HG03442 (cell line): ENCODE measurements around the gene KRTAP1-4.
"Not testable (repeated sequence)": the region's sequence is repeated elsewhere in the genome, so short reads cannot be mapped to it uniquely, and the experiment has no call there.

Experiments
- ATAC-seq: cut with Tn5 transposase; IDR thresholded peaks from one replicate; pipeline ENCODE4 v1.9.1; 2021; ENCODE audit warnings: mild to moderate bottlenecking, moderate library complexity; ENCODE audit not compliant: unreplicated experiment

KRTAP1-4 gene

DNA sequence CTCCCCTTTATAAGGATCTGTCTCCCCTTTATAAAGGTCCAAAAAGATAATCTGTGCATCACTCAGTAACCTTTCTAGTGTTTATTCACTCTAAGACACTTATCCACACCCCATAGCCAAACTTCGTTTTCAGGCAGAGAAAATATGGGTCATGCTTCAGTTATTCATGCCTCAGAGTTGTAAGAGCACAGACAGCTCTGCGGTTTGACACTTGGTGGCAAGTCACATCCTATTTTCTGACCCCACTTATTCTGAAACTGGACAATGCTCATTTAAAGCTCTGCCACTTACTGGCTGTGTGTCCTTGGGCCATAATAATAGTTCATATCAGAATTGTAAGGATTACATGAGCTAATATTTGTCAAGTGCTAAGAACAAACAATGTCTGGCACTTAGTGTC lies 19.1 kb upstream of the KRTAP1-4 start:
- no peak for ATAC-seq

DNA sequence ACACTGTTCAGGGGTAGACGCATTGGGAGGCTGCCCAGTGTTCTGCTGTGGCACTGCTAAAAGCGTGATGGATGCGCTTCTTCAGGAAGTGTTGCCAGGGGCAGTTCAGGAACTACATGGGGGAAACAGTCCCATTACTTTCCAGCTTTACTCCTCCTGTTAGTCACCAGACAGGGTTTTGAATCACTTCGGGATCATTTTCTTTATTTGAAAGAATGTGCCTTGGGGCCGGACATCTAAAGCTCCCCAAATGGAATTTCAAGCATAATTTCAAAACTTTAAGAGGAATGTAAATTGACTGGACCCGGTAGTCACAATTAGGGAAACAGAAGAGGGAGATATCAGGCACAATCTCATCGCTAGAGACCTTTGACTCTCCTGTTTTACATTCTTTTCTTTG lies 18.4 kb upstream of the KRTAP1-4 start:
- ATAC-seq, result no peak

DNA sequence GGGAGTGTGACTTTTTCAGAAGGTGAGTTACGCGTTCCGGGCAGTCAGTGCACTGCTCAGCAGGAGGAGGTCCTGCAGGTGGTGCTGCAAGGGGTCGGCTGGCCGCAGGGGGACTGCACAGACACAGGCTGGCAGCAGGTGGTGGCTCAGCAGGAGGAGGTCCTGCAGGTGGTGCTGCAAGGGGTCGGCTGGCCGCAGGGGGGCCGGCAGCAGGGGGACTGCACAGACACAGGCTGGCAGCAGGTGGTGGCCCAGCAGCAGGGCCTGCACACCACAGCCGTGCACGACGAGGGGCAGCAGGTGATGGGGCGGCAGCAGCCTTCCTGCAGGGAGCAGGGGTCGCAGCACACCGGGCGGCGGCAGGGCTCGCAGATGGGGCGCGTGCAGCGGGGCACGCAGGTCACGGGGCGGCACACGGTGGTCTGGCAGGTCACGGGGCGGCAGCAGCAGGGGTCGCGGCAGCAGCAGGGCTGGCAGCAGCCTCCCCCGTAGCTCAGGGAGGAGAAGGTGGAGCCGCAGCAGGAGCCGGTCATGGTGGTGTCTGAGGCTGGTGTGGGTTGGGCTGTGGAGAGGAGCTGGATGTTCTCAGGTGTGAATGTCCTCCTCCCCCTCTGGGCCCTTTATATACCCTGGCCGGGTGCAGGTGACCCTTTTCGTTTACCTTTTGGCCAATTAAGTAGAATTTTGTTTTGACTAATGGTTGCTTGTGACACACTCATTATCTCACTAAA lies 16.9 kb upstream of the KRTAP1-4 start, which contains the start of gene KRTAP2-1:
Gene KRTAP2-1, minus strand, starts transcription at position 582 of the 731 bp plus-strand sequence. Its CDS starts 49 bp downstream, at position 533.
- ATAC-seq, result not testable (repeated sequence)

DNA sequence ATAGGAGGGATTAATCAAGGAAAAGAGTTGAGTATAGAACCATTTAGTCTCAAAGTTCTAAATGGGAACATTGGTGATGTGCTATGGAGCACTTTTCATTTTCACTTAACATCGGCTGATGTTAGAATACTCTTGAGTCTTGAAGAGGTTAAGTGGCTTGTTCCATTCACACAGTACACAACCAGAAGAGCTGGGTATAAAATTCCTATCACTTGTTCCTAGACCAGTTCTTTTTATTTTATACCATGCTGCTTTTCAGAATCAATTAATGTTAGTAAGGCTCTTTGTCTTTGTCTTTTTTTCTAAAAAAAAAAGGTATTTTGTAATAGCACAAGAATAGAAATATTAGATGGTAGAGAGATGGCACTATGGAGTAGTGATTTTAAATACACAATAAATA lies 13.0 kb upstream of the KRTAP1-4 start:
- ATAC-seq, result no peak

DNA sequence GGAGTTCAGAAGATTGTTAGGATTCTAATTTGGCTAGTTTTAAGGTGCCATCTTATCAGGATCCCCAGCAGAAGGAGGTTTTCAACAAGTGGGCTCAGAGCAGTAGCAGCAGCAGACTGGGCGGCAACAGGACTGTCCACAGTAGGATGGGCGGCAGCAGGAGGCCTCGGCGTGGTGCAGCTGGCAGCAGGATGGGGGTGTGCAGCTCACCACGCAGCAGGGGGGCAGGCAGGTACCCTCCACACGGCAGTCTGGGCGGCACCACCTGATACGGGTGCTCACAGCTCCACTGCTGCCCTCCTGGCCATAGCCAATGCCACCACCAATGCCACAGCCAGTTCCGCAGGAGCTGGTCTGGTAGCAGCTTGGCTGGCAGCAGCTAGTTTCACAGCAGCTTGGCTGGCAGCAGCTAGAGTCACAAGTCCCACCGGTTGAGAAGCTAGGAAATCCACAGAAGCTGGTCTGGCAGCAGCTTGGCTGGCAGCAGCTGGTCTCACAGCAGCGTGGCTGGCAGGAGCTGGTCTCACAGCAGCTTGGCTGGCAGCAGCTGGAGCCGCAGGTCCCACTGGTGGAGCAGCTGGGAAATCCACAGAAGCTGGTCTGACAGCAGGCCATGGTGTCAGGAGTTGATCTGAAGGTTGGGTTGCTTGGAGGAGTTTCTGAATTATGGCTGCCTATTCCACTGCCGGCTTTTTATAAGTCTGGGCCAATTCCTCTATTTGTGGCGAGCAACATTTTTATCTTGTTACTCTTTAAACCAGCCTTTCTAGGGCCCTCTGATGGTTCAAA lies 11.0 kb upstream of the KRTAP1-4 start, which contains the start of gene KRTAP1-1:
Gene KRTAP1-1, minus strand, starts transcription at position 668 of the 789 bp plus-strand sequence. Its CDS starts 53 bp downstream, at position 615.
- not testable (repeated sequence) for ATAC-seq

DNA sequence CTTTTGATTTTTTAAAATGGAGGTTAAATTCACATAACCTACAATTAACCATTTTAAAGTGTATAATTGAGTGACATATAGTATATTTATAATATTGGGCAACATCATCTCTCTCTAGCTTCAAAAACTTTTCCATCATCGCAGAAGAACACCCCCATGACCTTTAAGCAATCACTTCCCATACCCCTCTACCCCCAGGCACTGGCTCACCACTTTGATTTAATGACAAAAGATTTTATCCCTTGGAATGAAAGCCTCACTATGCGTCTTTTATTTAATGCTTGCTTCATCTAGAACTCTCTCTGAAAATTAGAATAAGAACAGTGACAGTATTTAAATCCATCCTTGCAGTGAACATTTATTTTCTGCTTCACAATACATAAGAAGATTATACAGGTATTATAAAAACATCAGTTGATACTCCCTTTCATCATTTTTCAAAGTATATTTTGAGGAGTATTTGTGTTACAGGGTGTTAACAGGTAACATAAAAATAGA lies 7.9 kb upstream of the KRTAP1-4 start:
- ATAC-seq, result no peak

DNA sequence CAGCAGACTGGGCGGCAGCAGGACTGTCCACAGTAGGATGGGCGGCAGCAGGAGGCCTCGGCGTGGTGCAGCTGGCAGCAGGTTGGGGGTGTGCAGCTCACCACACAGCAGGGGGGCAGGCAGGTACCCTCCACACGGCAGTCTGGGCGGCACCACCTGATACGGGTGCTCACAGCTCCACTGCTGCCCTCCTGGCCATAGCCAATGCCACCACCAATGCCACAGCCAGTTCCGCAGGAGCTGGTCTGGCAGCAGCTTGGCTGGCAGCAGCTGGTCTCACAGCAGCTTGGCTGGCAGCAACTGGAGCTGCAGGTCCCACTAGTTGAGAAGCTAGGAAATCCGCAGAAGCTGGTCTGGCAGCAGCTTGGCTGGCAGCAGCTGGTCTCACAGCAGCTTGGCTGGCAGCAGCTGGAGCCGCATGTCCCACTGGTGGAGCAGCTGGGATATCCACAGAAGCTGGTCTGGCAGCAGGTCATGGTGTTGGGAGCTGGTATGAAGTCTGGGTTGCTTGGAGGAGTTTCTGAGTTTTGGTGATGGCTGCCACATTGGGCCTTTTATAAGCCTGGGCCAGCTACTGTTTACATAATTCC lies 4.4 kb upstream of the KRTAP1-4 start, which contains the start of gene KRTAP1-3:
Gene KRTAP1-3, minus strand, starts transcription at position 529 of the 590 bp plus-strand sequence. Its CDS starts 53 bp downstream, at position 476.
- ATAC-seq, result not testable (repeated sequence)

DNA sequence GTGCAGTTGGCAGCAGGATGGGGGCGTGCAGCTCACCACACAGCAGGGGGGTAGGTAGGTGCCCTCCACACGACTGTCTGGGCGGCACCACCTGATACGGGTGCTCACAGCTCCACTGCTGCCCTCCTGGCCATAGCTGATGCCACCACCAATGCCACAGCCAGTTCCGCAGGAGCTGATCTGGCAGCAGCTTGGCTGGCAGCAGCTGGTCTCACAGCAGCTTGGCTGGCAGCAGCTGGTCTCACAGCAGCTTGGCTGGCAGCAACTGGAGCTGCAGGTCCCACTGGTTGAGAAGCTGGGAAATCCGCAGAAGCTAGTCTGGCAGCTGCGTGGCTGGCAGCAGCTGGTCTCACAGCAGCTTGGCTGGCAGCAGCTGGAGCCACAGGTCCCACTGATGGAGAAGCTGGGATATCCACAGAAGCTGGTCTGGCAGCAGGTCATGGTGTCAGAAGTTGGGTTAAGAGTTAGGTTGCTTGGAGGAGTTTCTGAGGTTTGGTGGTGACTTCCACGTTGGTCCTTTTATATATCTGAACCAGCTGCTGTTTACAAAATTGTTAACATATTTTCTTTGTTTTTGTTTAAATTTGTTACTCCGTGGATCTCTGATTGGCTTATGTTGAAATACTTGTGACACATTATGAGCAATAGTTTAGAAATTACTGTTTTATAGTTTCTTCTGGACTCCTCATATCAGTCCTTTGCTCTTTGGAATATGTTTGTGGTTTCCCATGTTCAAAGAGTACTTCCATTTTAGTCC lies 3.1 kb downstream of the KRTAP1-4 start, which contains the start of gene KRTAP1-5:
Gene KRTAP1-5, minus strand, starts transcription at position 494 of the 757 bp plus-strand sequence. Its CDS starts 53 bp downstream, at position 441.
- ATAC-seq, result no peak

DNA sequence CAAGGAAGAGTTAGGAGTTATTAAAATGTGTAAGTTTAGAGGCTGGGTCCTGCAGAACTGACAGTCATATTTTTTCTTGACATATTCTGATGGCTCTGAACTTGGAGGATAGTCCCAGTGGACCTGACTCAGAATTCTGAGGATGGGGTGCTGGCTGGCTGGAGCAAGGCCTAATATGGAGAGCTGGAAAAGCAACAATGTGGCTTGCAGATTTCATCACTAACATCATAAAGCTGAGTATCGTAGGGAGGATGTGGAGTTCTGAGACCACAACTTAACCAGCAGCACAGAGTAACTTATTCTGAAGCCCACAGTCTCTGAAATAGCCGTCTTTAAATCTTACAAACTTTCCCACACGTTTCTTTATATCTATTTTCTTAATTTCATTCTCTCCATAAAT lies 5.3 kb downstream of the KRTAP1-4 start:
- ATAC-seq, result no peak

DNA sequence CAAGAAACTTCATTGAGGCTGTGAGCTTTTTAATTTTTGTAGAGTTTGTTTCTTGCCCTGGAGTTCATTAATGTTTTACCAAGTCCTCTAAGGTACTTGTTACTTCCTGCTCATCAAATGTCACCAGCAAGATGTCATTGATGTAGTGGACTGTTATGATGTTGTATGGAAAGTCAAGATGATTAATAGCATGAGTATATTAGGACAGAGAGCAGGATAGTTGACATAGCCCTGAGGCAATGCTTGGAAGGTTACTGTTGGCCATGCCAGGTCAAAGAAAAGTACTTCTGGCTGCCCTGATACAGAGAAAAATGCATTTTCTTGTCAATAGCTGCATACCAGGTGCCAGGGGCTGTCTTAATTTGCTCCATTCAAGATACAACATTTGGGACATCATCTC lies 9.7 kb downstream of the KRTAP1-4 start:
- ATAC-seq, result no peak

DNA sequence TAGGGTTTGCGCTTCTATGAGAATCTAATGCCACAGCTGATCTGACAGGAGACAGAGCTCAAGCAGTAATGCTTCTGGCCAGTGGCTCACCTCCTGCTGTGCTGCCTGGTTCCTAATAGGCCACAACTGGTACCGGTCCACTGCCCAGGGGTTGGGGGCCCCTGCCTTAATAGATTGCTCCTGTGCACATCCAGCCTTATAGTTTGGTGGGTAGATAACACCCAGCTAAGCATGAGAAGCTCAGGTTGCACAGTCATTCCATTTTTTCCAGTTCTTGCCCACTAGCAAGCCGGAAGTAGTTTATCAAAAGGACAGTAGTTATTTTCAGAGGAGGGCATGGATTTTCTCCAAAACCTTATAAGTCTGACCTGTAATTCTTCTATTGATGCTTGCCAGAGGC lies 10.6 kb downstream of the KRTAP1-4 start:
- no peak for ATAC-seq

DNA sequence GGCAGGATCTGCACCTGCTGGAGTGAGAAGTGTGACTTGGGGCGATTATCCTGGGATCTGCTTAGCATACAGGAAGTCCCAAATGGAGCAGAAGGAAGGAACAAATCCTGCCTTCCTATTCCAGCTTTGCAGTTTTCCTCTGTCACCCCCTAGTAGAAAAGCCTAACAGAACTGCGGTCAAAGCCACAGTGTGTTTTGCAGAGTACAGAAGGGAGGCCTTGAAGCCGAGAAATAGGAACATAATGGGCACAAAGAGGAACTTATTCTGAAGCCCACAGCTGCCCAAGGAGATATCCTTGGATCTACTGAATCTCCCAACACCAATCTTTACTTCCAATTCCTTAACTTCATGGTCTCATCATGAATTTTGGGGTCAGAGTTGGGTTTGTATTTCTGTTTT lies 11.5 kb downstream of the KRTAP1-4 start:
- no peak for ATAC-seq

DNA sequence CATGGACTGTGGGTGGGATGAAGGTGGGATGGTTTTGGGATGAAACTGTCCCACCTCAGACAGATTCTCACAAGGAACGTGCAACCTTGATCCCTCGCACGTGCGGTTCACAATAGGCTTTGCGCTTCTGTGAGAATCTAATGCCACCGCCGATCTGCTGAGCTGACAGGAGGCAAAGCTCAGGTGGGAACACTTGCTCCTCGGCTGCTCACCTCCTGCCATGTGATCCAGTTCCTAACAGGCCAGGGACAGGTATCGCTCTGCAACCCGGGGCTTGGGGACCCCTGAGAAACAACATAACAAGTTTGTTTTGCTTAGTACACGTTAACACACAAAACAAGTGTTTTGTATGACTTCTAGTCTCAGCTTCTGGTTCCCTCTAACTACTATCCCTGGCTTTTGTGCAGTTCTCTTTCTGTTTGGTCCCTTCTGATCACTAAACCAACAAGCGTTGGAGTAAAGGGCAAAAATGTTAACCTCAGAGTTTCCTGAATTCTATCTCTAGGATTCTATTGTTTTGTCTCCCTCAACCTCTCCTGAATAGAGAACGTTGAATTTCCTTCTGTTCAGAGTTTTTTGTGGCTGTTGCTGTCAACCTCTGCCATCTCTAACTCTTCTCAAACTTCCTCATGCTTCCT lies 13.3 kb downstream of the KRTAP1-4 start:
- no peak for ATAC-seq

DNA sequence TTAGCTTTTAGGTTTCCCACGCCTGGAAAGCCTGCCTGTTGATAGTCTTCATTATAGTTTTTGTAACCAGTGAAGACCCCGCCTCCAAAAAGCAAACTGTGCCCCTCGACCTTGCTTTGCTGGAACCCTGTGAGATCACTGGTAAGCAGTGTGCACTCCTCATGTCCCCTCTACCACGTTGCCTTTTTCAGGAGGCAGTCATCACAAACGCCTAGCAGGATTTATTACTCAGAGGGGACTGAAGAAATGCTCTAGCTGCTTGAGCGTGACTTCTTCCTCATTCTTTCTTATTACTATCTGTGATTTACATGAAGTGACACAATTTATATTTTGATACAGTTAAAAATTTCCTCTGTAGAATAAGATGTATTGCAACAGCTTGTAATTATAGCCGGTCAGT lies 14.5 kb downstream of the KRTAP1-4 start:
- no peak for ATAC-seq

DNA sequence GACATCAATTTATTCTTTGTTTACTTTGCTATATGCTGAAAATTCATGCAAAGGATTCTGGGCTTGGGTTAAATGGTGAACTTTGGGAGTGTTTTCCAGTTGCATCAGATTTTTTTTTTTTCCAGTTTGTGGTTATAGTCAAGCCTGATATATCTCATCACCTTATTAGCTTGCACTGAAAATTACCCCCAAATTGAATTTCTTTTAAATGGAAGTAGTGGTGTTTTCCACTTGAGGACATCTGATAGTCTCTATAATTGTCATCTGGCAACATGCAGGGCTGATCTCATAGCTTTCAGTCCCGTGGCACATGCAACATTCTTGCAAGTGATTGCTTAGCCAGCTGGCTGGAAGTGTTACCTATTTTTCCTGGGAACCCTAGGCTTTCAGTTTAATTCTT lies 16.4 kb downstream of the KRTAP1-4 start:
- ATAC-seq, result no peak

DNA sequence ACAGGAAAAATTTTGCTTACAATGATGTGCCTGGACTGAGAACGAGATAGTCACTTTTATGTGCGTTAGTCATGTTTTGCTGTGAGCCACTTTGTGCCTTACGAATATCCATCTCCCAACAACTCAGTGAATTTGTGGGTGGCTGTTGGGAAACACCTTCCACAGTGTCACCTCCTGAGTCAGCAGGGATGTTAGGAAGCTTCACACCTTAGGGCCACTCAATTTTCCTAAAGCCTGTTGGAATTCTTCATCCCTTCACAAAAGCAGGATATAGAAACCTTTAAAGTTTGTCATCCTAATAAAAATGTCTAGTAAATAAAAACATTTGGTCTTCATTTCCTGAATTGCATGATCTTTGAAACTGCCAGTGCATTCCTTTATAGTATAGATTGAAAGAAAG lies 16.8 kb downstream of the KRTAP1-4 start:
- no peak for ATAC-seq

DNA sequence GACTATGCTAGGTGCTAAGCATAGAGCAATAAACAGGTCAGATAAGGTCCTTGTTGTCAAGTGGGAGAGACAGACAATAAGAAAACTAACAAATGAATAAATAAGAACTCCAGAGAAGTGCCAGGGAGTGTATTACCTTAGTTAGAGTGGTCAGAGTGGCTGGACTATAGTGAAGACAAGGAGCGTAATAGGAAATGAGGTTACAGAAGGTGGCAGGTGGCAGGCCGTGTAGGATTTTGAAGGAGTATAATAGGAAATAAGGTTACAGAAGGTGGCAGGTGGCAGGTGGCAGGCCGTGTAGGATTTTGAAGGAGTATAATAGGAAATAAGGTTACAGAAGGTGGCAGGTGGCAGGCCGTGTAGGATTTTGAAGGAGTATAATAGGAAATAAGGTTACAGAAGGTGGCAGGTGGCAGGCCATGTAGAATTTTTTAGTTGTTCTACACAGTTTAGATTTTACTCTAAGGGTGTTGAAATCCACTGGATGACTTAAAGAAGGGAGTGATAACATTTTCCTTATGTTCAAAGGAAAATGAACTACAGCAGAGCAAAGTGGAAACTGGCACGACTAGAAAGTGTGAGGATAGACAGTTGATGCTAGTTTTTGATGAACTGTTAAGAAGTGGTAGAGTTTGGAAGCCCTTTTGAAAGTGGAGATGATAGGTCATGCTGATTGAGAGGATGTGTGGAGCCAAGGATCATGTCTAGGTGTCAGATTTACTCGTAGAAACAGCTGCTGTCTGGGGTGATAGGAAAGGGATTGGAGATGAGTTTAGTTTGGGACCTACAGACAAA lies 17.5 kb downstream of the KRTAP1-4 start:
- no peak for ATAC-seq

DNA sequence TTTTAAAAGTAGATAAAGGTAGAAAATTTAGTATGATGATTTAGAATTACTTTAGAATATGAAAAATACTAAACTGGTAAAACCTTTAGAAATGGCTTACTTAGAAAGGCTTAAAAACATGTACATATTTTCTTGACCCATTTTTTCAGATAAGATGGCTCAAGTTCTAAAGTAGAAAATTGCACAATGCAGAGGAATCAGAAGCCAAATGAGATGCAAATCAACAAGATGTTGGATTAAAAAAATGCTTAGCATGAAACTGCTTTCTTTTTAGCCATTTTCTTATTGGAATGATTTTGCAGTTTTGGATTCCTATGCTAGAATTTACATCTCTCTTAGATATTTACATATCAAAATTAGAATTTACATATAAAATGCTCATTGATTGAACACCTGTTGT lies 19.6 kb downstream of the KRTAP1-4 start:
- ATAC-seq, result no peak

DNA sequence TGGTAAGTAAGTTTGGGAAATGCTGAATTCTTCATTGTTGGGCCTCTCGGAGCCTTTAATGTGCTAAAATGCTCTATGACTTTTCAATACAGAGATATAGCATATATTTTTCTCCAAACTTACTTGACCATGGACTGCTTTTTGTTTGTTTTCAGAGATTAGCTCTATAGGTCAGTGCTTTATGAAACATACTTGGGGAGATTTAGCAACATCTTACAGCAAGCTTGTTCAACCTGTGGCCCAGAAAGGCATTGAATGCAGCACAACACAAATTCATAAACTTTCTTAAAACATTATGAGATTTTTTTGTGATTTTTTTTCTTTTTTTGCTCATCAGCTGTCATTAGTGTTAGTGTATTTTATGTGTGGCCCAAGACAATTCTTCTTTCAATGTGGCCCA lies 20.1 kb downstream of the KRTAP1-4 start:
- ATAC-seq, result no peak
